ENCODE data around the gene PLA2R1. TPM values are rescaled to one million over a fixed set of nuclear protein-coding genes. Genes with fewer than 3 reads are reported as not detected.
A peak's percentile ranks its signal among the peaks of the same experiment; 100 is the strongest.

The PLA2R1 gene
- total and polyA plus RNA-seq, 9 donors: 0.73 to 4.1 (median 1.6) TPM

DNA sequence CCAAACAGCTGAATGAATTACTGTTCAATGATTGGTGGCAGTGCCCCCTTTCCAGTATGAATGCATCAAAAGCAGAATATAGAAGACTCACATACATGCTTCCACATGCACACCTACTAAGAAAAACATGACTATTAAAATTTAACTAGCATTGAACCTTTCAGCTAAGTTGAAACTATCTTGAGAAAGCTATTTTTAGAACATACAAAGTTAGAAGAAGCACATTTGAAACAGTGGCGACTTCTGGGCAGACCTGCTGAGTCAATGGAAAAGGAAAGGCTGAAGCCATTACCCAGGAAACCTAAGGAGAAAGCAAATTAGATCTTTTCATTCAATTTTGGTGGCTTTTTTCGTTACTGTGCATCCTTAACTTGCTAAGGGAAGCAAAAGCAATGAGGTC is 55.9 kb downstream of the PLA2R1 start:
- peaks cover 3% of the 10 kb centered on the region for H3K4me1 ChIP-seq (ENCODE audit: control insufficient read depth, insufficient read depth, low read length)
- H3K36me3 ChIP-seq (ENCODE audit: control insufficient read depth, insufficient read depth, low read length): no peaks in the 10 kb centered on the region
- DNase-seq: peak; percentile 62
- 29% methylated on average over 1 of the region's 2 CpGs for WGBS (ENCODE audit: insufficient coverage)
- H3K4me3 ChIP-seq (ENCODE audit: low read length): no peak overlapping the region
- no peak overlapping the region for H3K27ac ChIP-seq (ENCODE audit: low read length)
- no peaks in the 10 kb centered on the region for H3K9me3 ChIP-seq (replicated peaks; ENCODE audit: control insufficient read depth, low read depth, low read length)
- no peaks in the 10 kb centered on the region for H3K27me3 ChIP-seq (ENCODE audit: control insufficient read depth, insufficient read depth, low read length)

GRCh38 chr2:160005908-160006307 is 56.5 kb downstream of the PLA2R1 start:
- Histone ChIP-seq H3K9me3 (replicated peaks; ENCODE audit: control insufficient read depth, low read depth, low read length) (no peaks in the 10 kb centered on the region), H3K27ac (ENCODE audit: low read length) (no peak overlapping the region), H3K27me3 (ENCODE audit: control insufficient read depth, insufficient read depth, low read length) (no peaks in the 10 kb centered on the region), H3K4me3 (ENCODE audit: low read length) (no peak overlapping the region), H3K4me1 (ENCODE audit: control insufficient read depth, insufficient read depth, low read length) (peaks cover 3% of the 10 kb centered on the region), H3K36me3 (ENCODE audit: control insufficient read depth, insufficient read depth, low read length) (no peaks in the 10 kb centered on the region)
- no peak for DNase-seq
- 80% methylated on average over 1 of the region's 3 CpGs for WGBS (ENCODE audit: insufficient coverage)

- Histone ChIP-seq H3K4me1 (ENCODE audit: control insufficient read depth, insufficient read depth, low read length) (peaks cover 3% of the 10 kb centered on the region), H3K36me3 (ENCODE audit: control insufficient read depth, insufficient read depth, low read length) (no peaks in the 10 kb centered on the region), H3K27me3 (ENCODE audit: control insufficient read depth, insufficient read depth, low read length) (no peaks in the 10 kb centered on the region), H3K27ac (ENCODE audit: low read length) (no peak overlapping the region), H3K4me3 (ENCODE audit: low read length) (no peak overlapping the region), H3K9me3 (replicated peaks; ENCODE audit: control insufficient read depth, low read depth, low read length) (no peaks in the 10 kb centered on the region)
- WGBS (ENCODE audit: insufficient coverage): 92% methylated on average over 2 of the region's 5 CpGs
- DNase-seq: no peak
Observed at GRCh38 chr2:160005476-160005875, 56.9 kb downstream of the PLA2R1 start.

- DNase-seq: no peak
- no peaks in the 10 kb centered on the region for H3K9me3 ChIP-seq (replicated peaks; ENCODE audit: control insufficient read depth, low read depth, low read length)
- H3K27me3 ChIP-seq (ENCODE audit: control insufficient read depth, insufficient read depth, low read length): no peaks in the 10 kb centered on the region
- no peaks in the 10 kb centered on the region for H3K4me1 ChIP-seq (ENCODE audit: control insufficient read depth, insufficient read depth, low read length)
- H3K36me3 ChIP-seq (ENCODE audit: control insufficient read depth, insufficient read depth, low read length): no peaks in the 10 kb centered on the region
- WGBS (ENCODE audit: insufficient coverage): no CpG with 5 or more reads among the region's 3 CpGs
- H3K4me3 ChIP-seq (ENCODE audit: low read length): no peak overlapping the region
- H3K27ac ChIP-seq (ENCODE audit: low read length): no peak overlapping the region
Observed at GRCh38 chr2:159998961-159999360, 63.5 kb downstream of the PLA2R1 start.

- Histone ChIP-seq H3K4me3 (ENCODE audit: low read length) (no peak overlapping the region), H3K9me3 (replicated peaks; ENCODE audit: control insufficient read depth, low read depth, low read length) (no peaks in the 10 kb centered on the region), H3K27ac (ENCODE audit: low read length) (no peak overlapping the region), H3K27me3 (ENCODE audit: control insufficient read depth, insufficient read depth, low read length) (no peaks in the 10 kb centered on the region), H3K4me1 (ENCODE audit: control insufficient read depth, insufficient read depth, low read length) (no peaks in the 10 kb centered on the region), H3K36me3 (ENCODE audit: control insufficient read depth, insufficient read depth, low read length) (no peaks in the 10 kb centered on the region)
- DNase-seq: no peak
- WGBS (ENCODE audit: insufficient coverage): no CpG with 5 or more reads among the region's 2 CpGs
Observed at GRCh38 chr2:159998243-159998642, 64.2 kb downstream of the PLA2R1 start.

- 50% methylated on average over 3 of the region's 3 CpGs for WGBS (ENCODE audit: insufficient coverage)
Observed at GRCh38 chr2:159996792-159997546, 65.4 kb downstream of the PLA2R1 start.

GRCh38 chr2:159995038-159995437 is 67.4 kb downstream of the PLA2R1 start:
- Histone ChIP-seq H3K27ac (ENCODE audit: low read length) (no peak overlapping the region), H3K4me3 (ENCODE audit: low read length) (no peak overlapping the region), H3K9me3 (replicated peaks; ENCODE audit: control insufficient read depth, low read depth, low read length) (no peaks in the 10 kb centered on the region), H3K4me1 (ENCODE audit: control insufficient read depth, insufficient read depth, low read length) (no peaks in the 10 kb centered on the region), H3K27me3 (ENCODE audit: control insufficient read depth, insufficient read depth, low read length) (no peaks in the 10 kb centered on the region), H3K36me3 (ENCODE audit: control insufficient read depth, insufficient read depth, low read length) (no peaks in the 10 kb centered on the region)
- DNase-seq: no peak
- WGBS (ENCODE audit: insufficient coverage): no CpG with 5 or more reads among the region's 2 CpGs

More at GRCh38 chr2:159996792-159997546, 65.4 kb downstream of the PLA2R1 start:
- DNase-seq: no peak
- H3K9me3 ChIP-seq (replicated peaks; ENCODE audit: control insufficient read depth, low read depth, low read length): no peaks in the 10 kb centered on the region
- H3K36me3 ChIP-seq (ENCODE audit: control insufficient read depth, insufficient read depth, low read length): no peaks in the 10 kb centered on the region
- H3K4me3 ChIP-seq (ENCODE audit: low read length): no peak overlapping the region
- no peaks in the 10 kb centered on the region for H3K27me3 ChIP-seq (ENCODE audit: control insufficient read depth, insufficient read depth, low read length)
- no peak overlapping the region for H3K27ac ChIP-seq (ENCODE audit: low read length)
- H3K4me1 ChIP-seq (ENCODE audit: control insufficient read depth, insufficient read depth, low read length): no peaks in the 10 kb centered on the region

- no peak for DNase-seq
- 83% methylated on average over 2 of the region's 4 CpGs for WGBS (ENCODE audit: insufficient coverage)
- Histone ChIP-seq H3K4me1 (ENCODE audit: control insufficient read depth, insufficient read depth, low read length) (no peaks in the 10 kb centered on the region), H3K27ac (ENCODE audit: low read length) (no peak overlapping the region), H3K9me3 (replicated peaks; ENCODE audit: control insufficient read depth, low read depth, low read length) (no peaks in the 10 kb centered on the region), H3K4me3 (ENCODE audit: low read length) (no peak overlapping the region), H3K27me3 (ENCODE audit: control insufficient read depth, insufficient read depth, low read length) (no peaks in the 10 kb centered on the region), H3K36me3 (ENCODE audit: control insufficient read depth, insufficient read depth, low read length) (no peaks in the 10 kb centered on the region)
Observed at GRCh38 chr2:159989249-159989648, 73.2 kb downstream of the PLA2R1 start.

GRCh38 chr2:159988412-159988970 is 73.9 kb downstream of the PLA2R1 start:
- H3K36me3 ChIP-seq (ENCODE audit: control insufficient read depth, insufficient read depth, low read length): no peaks in the 10 kb centered on the region
- H3K9me3 ChIP-seq (replicated peaks; ENCODE audit: control insufficient read depth, low read depth, low read length): no peaks in the 10 kb centered on the region
- no peaks in the 10 kb centered on the region for H3K27me3 ChIP-seq (ENCODE audit: control insufficient read depth, insufficient read depth, low read length)
- no peaks in the 10 kb centered on the region for H3K4me1 ChIP-seq (ENCODE audit: control insufficient read depth, insufficient read depth, low read length)
- no peak for DNase-seq
- 92% methylated on average over 1 of the region's 4 CpGs for WGBS (ENCODE audit: insufficient coverage)
- no peak overlapping the region for H3K27ac ChIP-seq (ENCODE audit: low read length)
- H3K4me3 ChIP-seq (ENCODE audit: low read length): no peak overlapping the region

GRCh38 chr2:159987181-159987580 is 75.2 kb downstream of the PLA2R1 start:
- H3K9me3 ChIP-seq (replicated peaks; ENCODE audit: control insufficient read depth, low read depth, low read length): no peaks in the 10 kb centered on the region
- peaks cover 4% of the 10 kb centered on the region for H3K4me1 ChIP-seq (ENCODE audit: control insufficient read depth, insufficient read depth, low read length)
- no peaks in the 10 kb centered on the region for H3K27me3 ChIP-seq (ENCODE audit: control insufficient read depth, insufficient read depth, low read length)
- DNase-seq: no peak
- WGBS (ENCODE audit: insufficient coverage): 83% methylated on average over 3 of the region's 6 CpGs
- H3K36me3 ChIP-seq (ENCODE audit: control insufficient read depth, insufficient read depth, low read length): no peaks in the 10 kb centered on the region
- H3K4me3 ChIP-seq (ENCODE audit: low read length): no peak overlapping the region
- H3K27ac ChIP-seq (ENCODE audit: low read length): no peak overlapping the region

Measured in muscle of leg (tissue), 11 donors.